SK-N-SH (cell line): ENCODE data around the gene TRIM54.

ENCODE experiments used
- CTCF ChIP-seq: fragments of 200-600 bp; sonication (generic); IDR thresholded peaks from 2 replicates; pipeline ENCODE4 v1.6.1; 2017; ENCODE audit warnings: antibody characterized with exemption, mild to moderate bottlenecking, moderate library complexity
- EP300 ChIP-seq, 2 experiments: IDR thresholded peaks; 2 replicates each; pipeline versions ENCODE4 v1.4.0 to v1.6.1; 2012; ENCODE audit warnings: borderline replicate concordance in 1 of 2, low read depth in 1 of 2, low read length in 1 of 2
- EZH2phosphoT487 ChIP-seq: fragments of 200-600 bp; sonication (generic); IDR thresholded peaks from 2 replicates; pipeline ENCODE4 v1.6.1; 2017; ENCODE audit warnings: low read depth, mixed run types, mild to moderate bottlenecking, antibody characterized with exemption, moderate library complexity, borderline replicate concordance
- FOXJ3 ChIP-seq: sonication (generic); formaldehyde crosslinking; IDR thresholded peaks from 2 replicates; pipeline ENCODE4 v1.5.1; 2020; ENCODE audit warnings: mild to moderate bottlenecking, missing genetic modification reagents
- FOXM1 ChIP-seq: IDR thresholded peaks from 2 replicates; pipeline ENCODE4 v1.4.0; 2012; ENCODE audit warnings: low read depth, mild to moderate bottlenecking
- GATA2 ChIP-seq: sonication (generic); formaldehyde crosslinking; IDR thresholded peaks from 2 replicates; pipeline ENCODE4 v1.5.0; 2020; ENCODE audit warnings: mild to moderate bottlenecking, missing genetic modification reagents
- RFX5 ChIP-seq: IDR thresholded peaks from 2 replicates; pipeline ENCODE4 v1.6.1; 2012; ENCODE audit warnings: mild to moderate bottlenecking, improper control_type of control experiment, low read length
- SIN3A ChIP-seq: IDR thresholded peaks from 2 replicates; pipeline ENCODE4 v1.6.1; 2012; ENCODE audit warnings: low read depth, mild to moderate bottlenecking, low read length, moderate library complexity, borderline replicate concordance
- TAF1 ChIP-seq: IDR thresholded peaks from 2 replicates; pipeline ENCODE4 v1.6.1; 2012; ENCODE audit warnings: low read depth, mild to moderate bottlenecking, low read length, moderate library complexity, borderline replicate concordance
- TEAD4 ChIP-seq: IDR thresholded peaks from 2 replicates; pipeline ENCODE4 v1.4.0; 2012; ENCODE audit warnings: mild to moderate bottlenecking, borderline replicate concordance; ENCODE audit not compliant: insufficient read depth
- ZBTB33 ChIP-seq: IDR thresholded peaks from 2 replicates; pipeline ENCODE4 v1.4.0; 2012; ENCODE audit warnings: low read depth, borderline replicate concordance

GRCh38 chr2:27242614-27242951 is 39.6 kb upstream of the TRIM54 start:
- TF ChIP-seq TAF1 (no peak), CTCF (no peak), EZH2phosphoT487 (no peak), ZBTB33 (no peak), FOXM1 (no peak), RFX5 (no peak), SIN3A (no peak), FOXJ3 (CRISPR knock-in tag) (no peak), GATA2 (CRISPR knock-in tag) (no peak), EP300 (IDR thresholded peaks at IDR 0.05; ENCODE audit: borderline replicate concordance in 1 of 2, low read depth in 1 of 2, low read length in 1 of 2) (no peak), TEAD4 (no peak)
